ENCODE measurements around the gene BTBD1.
A peak's percentile ranks its signal among the peaks of the same experiment; 100 is the strongest.

The BTBD1 gene

DNA sequence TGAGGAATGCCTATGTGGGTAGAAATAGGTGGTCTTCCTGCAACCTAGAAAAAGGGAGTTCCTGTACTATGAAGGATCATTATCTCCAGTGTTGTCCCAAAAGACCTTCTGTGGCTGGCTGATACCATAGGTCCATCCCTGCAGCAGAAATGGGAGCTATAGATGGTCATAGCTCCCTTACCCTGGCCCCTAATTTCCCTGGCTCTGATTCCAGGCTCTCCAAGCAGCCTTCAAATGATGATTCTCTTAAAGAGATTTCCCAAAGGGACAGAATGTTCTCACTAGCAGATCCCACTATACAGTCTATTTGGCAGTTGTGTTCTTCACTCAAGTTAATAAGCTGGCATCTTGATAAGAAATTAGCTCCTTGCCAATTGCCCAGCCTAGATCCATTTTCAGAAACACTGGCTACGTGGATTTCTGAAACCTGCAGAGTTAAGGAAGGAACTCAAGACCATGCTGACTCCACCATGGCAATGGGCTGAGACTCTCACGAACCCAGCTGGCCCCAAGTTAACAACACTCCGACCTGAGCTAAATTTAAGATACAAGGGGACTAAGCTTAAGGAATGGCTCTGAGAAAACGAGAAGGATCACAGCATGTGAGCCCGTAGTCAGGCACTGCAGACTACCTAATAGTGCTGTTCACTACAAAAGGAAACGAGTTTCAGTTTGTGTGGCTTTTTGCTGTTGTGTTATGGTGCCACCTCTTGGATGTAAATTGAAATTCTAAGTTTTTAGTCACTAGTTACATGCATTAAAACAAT, 67.0 kb downstream of the BTBD1 start:
- TF ChIP-seq, protein P1, sequence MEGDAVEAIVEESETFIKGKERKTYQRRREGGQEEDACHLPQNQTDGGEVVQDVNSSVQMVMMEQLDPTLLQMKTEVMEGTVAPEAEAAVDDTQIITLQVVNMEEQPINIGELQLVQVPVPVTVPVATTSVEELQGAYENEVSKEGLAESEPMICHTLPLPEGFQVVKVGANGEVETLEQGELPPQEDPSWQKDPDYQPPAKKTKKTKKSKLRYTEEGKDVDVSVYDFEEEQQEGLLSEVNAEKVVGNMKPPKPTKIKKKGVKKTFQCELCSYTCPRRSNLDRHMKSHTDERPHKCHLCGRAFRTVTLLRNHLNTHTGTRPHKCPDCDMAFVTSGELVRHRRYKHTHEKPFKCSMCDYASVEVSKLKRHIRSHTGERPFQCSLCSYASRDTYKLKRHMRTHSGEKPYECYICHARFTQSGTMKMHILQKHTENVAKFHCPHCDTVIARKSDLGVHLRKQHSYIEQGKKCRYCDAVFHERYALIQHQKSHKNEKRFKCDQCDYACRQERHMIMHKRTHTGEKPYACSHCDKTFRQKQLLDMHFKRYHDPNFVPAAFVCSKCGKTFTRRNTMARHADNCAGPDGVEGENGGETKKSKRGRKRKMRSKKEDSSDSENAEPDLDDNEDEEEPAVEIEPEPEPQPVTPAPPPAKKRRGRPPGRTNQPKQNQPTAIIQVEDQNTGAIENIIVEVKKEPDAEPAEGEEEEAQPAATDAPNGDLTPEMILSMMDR (IDR thresholded peaks at IDR 0.05): peak in 1 of 2 experiments; percentile 44
- DNase-seq: no peak
- H3K27me3 ChIP-seq: no peaks in the 10 kb centered on the region
- peaks cover under 1 to 13% (median 5%) of the 10 kb centered on the region in 3 donors for H3K36me3 ChIP-seq
- intact Hi-C loops (cut with DNase I; ENCODE audit: low total_unique reads): no loop called here
- H3K27ac ChIP-seq: peak overlapping the region in 1 of 2 donors; percentile 33
- H3K4me1 ChIP-seq: peaks cover 0 to 8% (median 8%) of the 10 kb centered on the region in 4 donors
- H3K9me3 ChIP-seq: no peaks in the 10 kb centered on the region
- peak overlapping the region; percentile 22 to 38 for H3K4me3 ChIP-seq

DNA sequence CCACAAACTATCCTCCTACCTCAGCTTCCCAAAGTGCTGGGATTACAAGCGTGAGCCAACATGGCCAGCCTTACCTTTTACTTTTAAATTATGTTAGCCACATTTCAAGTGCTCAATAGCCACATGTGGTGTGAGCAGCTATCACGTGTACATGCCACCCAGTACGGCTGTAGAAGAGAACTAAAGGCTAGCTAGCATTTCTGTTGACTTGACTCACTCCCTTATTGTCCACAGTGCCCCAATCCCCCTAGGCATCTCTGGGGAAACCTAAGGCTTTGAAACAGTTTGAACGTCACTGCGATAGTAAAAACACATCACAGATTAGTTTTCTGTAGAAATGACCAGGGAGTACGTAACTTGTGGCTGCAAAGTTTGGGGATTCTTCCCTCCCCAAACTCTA, 67.6 kb downstream of the BTBD1 start:
- TF ChIP-seq, protein P1 (IDR thresholded peaks at IDR 0.05): no peak
- no peak overlapping the region for H3K4me3 ChIP-seq
- H3K36me3 ChIP-seq: peaks cover 0 to 7% (median 0%) of the 10 kb centered on the region in 3 donors
- no peaks in the 10 kb centered on the region for H3K27me3 ChIP-seq
- H3K27ac ChIP-seq: no peak overlapping the region
- DNase-seq: no peak
- H3K4me1 ChIP-seq: peaks cover 0 to 8% (median 8%) of the 10 kb centered on the region in 4 donors
- H3K9me3 ChIP-seq: no peaks in the 10 kb centered on the region
- intact Hi-C loops (cut with DNase I; ENCODE audit: low total_unique reads): no loop called here

DNA sequence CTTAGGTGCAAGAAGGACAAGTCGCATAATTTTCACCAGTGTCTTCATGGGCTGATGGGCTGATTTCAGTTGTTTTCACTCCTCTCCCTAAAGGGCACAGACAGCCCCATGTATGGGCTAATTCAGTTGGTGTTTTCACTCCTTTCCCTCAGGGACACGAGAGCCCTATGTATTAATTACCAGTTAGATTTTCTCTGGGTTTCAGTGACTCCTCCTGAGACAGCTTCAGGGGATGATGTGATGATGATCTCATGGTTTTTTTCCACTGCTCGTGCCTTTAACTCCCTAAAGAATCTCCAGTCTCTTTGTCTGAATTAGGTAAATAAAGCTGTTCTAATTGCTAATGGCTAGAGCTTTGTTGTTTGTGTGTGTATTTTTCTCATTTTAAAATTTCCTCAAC, 71.1 kb downstream of the BTBD1 start:
- Histone ChIP-seq H3K27me3 (no peaks in the 10 kb centered on the region), H3K27ac (no peak overlapping the region), H3K4me1 (peaks cover 0 to 8% (median 8%) of the 10 kb centered on the region in 4 donors), H3K9me3 (no peaks in the 10 kb centered on the region), H3K4me3 (no peak overlapping the region), H3K36me3 (peaks cover 5 to 12% (median 9%) of the 10 kb centered on the region in 3 donors)
- intact Hi-C loops (cut with DNase I; ENCODE audit: low total_unique reads): no loop called here
- TF ChIP-seq, protein P1 (IDR thresholded peaks at IDR 0.05): no peak
- DNase-seq: no peak

DNA sequence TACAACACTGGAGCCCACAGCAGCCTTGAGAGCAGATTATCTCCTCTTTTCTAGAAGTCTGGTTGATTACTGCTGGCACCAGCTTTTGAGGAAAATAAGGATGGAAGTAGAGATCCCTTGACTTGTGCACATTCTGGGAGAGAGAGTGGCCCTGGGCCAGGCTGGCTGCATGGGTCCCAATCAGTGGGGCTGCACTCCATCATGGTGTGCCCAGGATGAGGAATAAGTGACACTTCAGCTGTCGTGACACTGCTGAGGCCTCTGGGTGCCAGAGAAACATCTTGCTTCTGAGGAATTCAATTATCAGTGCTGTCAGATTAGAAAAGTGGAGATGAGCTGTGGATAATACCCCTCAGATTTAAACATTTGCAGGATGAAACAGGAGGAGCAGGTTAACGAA, 72.0 kb downstream of the BTBD1 start:
- Histone ChIP-seq H3K27ac (no peak overlapping the region), H3K9me3 (no peaks in the 10 kb centered on the region), H3K27me3 (no peaks in the 10 kb centered on the region), H3K4me1 (peaks cover 0 to 5% (median 4%) of the 10 kb centered on the region in 4 donors), H3K36me3 (peaks cover 10 to 17% (median 14%) of the 10 kb centered on the region in 3 donors), H3K4me3 (no peak overlapping the region)
- intact Hi-C loops (cut with DNase I; ENCODE audit: low total_unique reads): no loop called here
- DNase-seq: no peak
- TF ChIP-seq, protein P1 (IDR thresholded peaks at IDR 0.05): no peak

DNA sequence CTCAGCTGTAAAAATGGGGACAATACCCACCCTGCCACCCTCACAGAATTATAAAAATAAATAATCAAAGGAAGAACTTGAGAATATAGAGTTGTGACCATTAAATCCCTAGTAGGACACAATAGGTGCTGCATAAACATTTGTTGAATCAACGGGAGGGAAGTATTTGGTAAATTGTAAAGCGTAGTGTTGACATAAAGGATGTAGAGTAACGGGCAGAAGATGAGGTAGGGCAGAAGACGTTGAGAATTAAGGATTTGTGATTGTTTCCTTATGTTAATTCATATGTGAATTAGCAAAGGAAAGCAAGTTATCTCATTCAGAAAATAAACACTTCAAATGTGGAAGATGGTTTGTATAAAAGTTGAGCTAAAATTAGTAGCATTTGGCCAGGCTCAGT, 73.9 kb downstream of the BTBD1 start:
- H3K27ac ChIP-seq: no peak overlapping the region
- peaks cover 21 to 28% (median 24%) of the 10 kb centered on the region in 3 donors for H3K36me3 ChIP-seq
- H3K4me3 ChIP-seq: no peak overlapping the region
- DNase-seq: no peak
- no peaks in the 10 kb centered on the region for H3K4me1 ChIP-seq
- H3K9me3 ChIP-seq: no peaks in the 10 kb centered on the region
- no peaks in the 10 kb centered on the region for H3K27me3 ChIP-seq
- intact Hi-C loops (cut with DNase I; ENCODE audit: low total_unique reads): no loop called here
- TF ChIP-seq, protein P1 (IDR thresholded peaks at IDR 0.05): no peak
